NCI-H2196 (cell line): ENCODE results near the gene NDUFAF2.
"Not testable (repeated sequence)": the region's sequence is repeated elsewhere in the genome, so short reads cannot be mapped to it uniquely, and the experiment has no call there.

ENCODE experiments used
- DNase-seq: peaks from one replicate; lab custom pipeline; 2025; ENCODE audit not compliant: unreplicated experiment; lab: John Stamatoyannopoulos, UW

The NDUFAF2 gene

GRCh38 chr5:60944904-60945812, at the start of gene NDUFAF2, which contains the start of gene ERCC8:
TSS of gene NDUFAF2 (plus strand) at chr5:60945205. CDS start at chr5:60945256, 51 bp downstream.
TSS of gene ERCC8 (minus strand) at chr5:60945070. CDS start at chr5:60945008, 62 bp downstream.
- DNase-seq, result peak; percentile 62

- DNase-seq, result no peak
Observed at GRCh38 chr5:60896991-60897390, 48.0 kb upstream of the NDUFAF2 start.

- no peak for DNase-seq
Observed at GRCh38 chr5:60903356-60903755, 41.6 kb upstream of the NDUFAF2 start.

- DNase-seq, result no peak
Observed at GRCh38 chr5:60916646-60917045, 28.4 kb upstream of the NDUFAF2 start.

- no peak for DNase-seq
Observed at GRCh38 chr5:60918466-60918865, 26.5 kb upstream of the NDUFAF2 start.

- DNase-seq, result no peak
Observed at GRCh38 chr5:60927450-60927849, 17.6 kb upstream of the NDUFAF2 start.

- no peak for DNase-seq
Observed at GRCh38 chr5:60929024-60929423, 16.0 kb upstream of the NDUFAF2 start.

- no peak for DNase-seq
Observed at GRCh38 chr5:60943624-60944023, 1.4 kb upstream of the NDUFAF2 start.

GRCh38 chr5:60945813-60946187, 795 bp downstream of the NDUFAF2 start:
- no peak for DNase-seq

GRCh38 chr5:60948738-60949137, 3.7 kb downstream of the NDUFAF2 start:
- DNase-seq, result no peak

- DNase-seq, result no peak
Observed at GRCh38 chr5:60955239-60955638, 10.2 kb downstream of the NDUFAF2 start.

- no peak for DNase-seq
Observed at GRCh38 chr5:60958088-60958487, 13.1 kb downstream of the NDUFAF2 start.

- no peak for DNase-seq
Observed at GRCh38 chr5:60958712-60959111, 13.7 kb downstream of the NDUFAF2 start.

- DNase-seq, result peak; percentile 4
Observed at GRCh38 chr5:60959156-60959555, 14.2 kb downstream of the NDUFAF2 start.

- no peak for DNase-seq
Observed at GRCh38 chr5:60960591-60960990, 15.6 kb downstream of the NDUFAF2 start.

GRCh38 chr5:60961685-60962084, 16.7 kb downstream of the NDUFAF2 start:
- no peak for DNase-seq

GRCh38 chr5:60972231-60972630, 27.2 kb downstream of the NDUFAF2 start:
- no peak for DNase-seq

- no peak for DNase-seq
Observed at GRCh38 chr5:60977956-60978737, 33.1 kb downstream of the NDUFAF2 start.

GRCh38 chr5:60978968-60979367, 34.0 kb downstream of the NDUFAF2 start:
- DNase-seq, result no peak

- DNase-seq, result no peak
Observed at GRCh38 chr5:60980511-60980910, 35.5 kb downstream of the NDUFAF2 start.

GRCh38 chr5:60982127-60982526, 37.1 kb downstream of the NDUFAF2 start:
- DNase-seq, result not testable (repeated sequence)

- no peak for DNase-seq
Observed at GRCh38 chr5:60989790-60990189, 44.8 kb downstream of the NDUFAF2 start.
